HepG2 (cell line): ENCODE data around the gene PHYH. TPM values are rescaled to one million over a fixed set of nuclear protein-coding genes. Genes with fewer than 3 reads are reported as not detected.
A peak's percentile ranks its signal among the peaks of the same experiment; 100 is the strongest.

Experiments used
- ARHGAP35 ChIP-seq: sonication (generic); formaldehyde crosslinking; IDR thresholded peaks from 2 replicates; pipeline ENCODE4 v1.9.0; 2022; ENCODE audit warnings: mild to moderate bottlenecking, inconsistent platforms, moderate library complexity, missing genetic modification reagents, borderline replicate concordance
- BRCA1 ChIP-seq: sonication (generic); formaldehyde crosslinking; IDR thresholded peaks from 2 replicates; pipeline ENCODE4 v1.4.0; 2020; ENCODE audit warnings: missing genetic modification reagents
- EZH2 ChIP-seq: conservative IDR thresholded peaks from 2 replicates; pipeline ENCODE4 v1.6.1; 2012; ENCODE audit warnings: mild to moderate bottlenecking, low read depth, low read length, moderate library complexity
- KDM3A ChIP-seq: IDR thresholded peaks from 2 replicates; pipeline ENCODE4 v1.6.1; 2018; ENCODE audit warnings: low read depth, missing compliant biosample characterization
- PTBP1 ChIP-seq: fragments of 200-400 bp; formaldehyde crosslinking; IDR thresholded peaks from 2 replicates; pipeline ENCODE4 v1.6.1; 2018; ENCODE audit warnings: low read length, low read depth; ENCODE audit not compliant: poor library complexity, severe bottlenecking
- TBP ChIP-seq: sonication (generic); formaldehyde crosslinking; IDR thresholded peaks from 2 replicates; pipeline ENCODE4 v1.5.0; 2020; ENCODE audit warnings: missing genetic modification reagents
- THAP11 ChIP-seq: IDR thresholded peaks from 2 replicates; pipeline ENCODE4 v1.6.1; 2016; ENCODE audit warnings: missing biosample characterization, missing genetic modification reagents
- TOPORS ChIP-seq: sonication (generic); formaldehyde crosslinking; IDR thresholded peaks from 2 replicates; pipeline ENCODE4 v1.8.0; 2023; ENCODE audit warnings: mild to moderate bottlenecking, missing genetic modification reagents
- ZBTB21 ChIP-seq: sonication (generic); formaldehyde crosslinking; IDR thresholded peaks from 2 replicates; pipeline ENCODE4 v1.4.0; 2020; ENCODE audit warnings: missing genetic modification reagents
- ZNF263 ChIP-seq: sonication (generic); formaldehyde crosslinking; IDR thresholded peaks from 2 replicates; pipeline ENCODE4 v1.4.0; 2020; ENCODE audit warnings: missing genetic modification reagents
- ZNF292 ChIP-seq: sonication (generic); formaldehyde crosslinking; IDR thresholded peaks from 2 replicates; pipeline ENCODE4 v1.8.1; 2022; ENCODE audit warnings: mild to moderate bottlenecking, low read depth, missing genetic modification reagents, borderline replicate concordance
- ZNF556 ChIP-seq: sonication (generic); formaldehyde crosslinking; IDR thresholded peaks from 2 replicates; pipeline ENCODE4 v1.4.0; 2020; ENCODE audit warnings: mild to moderate bottlenecking, missing genetic modification reagents, borderline replicate concordance
- ZNF703 ChIP-seq: sonication (generic); formaldehyde crosslinking; IDR thresholded peaks from 2 replicates; pipeline ENCODE4 v1.5.1; 2020; ENCODE audit warnings: missing genetic modification reagents, mild to moderate bottlenecking, moderate library complexity, borderline replicate concordance
- polyA plus RNA-seq, 8 experiments: library from polyadenylated mRNA; depleted of rRNA in 3 of 8; stranded (reverse) in 7 of 8; unstranded in 1 of 8; fragments of >200 nt; fragmentation: Illumina TruSeq in 4 of 8; extraction: Trizol in 4 of 8; gene quantifications; 2 replicates each; pipeline versions ENCODE4 v1.2.1 to v1.2.3, GENCODE V29; 2011 to 2016; ENCODE audit warnings: low read depth in 4 of 8, missing spikeins in 1 of 8, mixed read lengths in 1 of 8; ENCODE audit not compliant: insufficient read depth in 1 of 8
- total RNA-seq, 5 experiments: library from RNA; depleted of rRNA; stranded (reverse); fragments of >200 nt; fragmentation: Illumina TruSeq; extraction: Trizol; gene quantifications; 2 replicates each; pipeline ENCODE4 v1.2.3, GENCODE V29; 2016; ENCODE audit warnings: low read depth in 1 of 5
- TF ChIP-seq, protein P1 (sequence below): sonication (generic); formaldehyde crosslinking; IDR thresholded peaks from 2 replicates; pipeline ENCODE4 v1.4.0; 2020; ENCODE audit warnings: mild to moderate bottlenecking, missing genetic modification reagents
- TF ChIP-seq, protein P2 (sequence below): sonication (generic); formaldehyde crosslinking; IDR thresholded peaks from 2 replicates; pipeline ENCODE4 v1.5.0; 2020; ENCODE audit warnings: mild to moderate bottlenecking, missing genetic modification reagents
- TF ChIP-seq, protein P3 (sequence below): IDR thresholded peaks from 2 replicates; pipeline ENCODE4 v1.6.1; 2016; ENCODE audit warnings: low read depth, missing genetic modification reagents, missing compliant biosample characterization
- TF ChIP-seq, protein P4 (sequence below): sonication (generic); formaldehyde crosslinking; IDR thresholded peaks from 2 replicates; pipeline ENCODE4 v1.5.0; 2020; ENCODE audit warnings: mild to moderate bottlenecking, missing genetic modification reagents

The PHYH gene
- total and polyA plus RNA-seq, 2 of the 13 experiments (the other 11 are each of a cell fraction or from before 2014, with no cell fraction given) = 27.2 to 34.5 TPM

DNA sequence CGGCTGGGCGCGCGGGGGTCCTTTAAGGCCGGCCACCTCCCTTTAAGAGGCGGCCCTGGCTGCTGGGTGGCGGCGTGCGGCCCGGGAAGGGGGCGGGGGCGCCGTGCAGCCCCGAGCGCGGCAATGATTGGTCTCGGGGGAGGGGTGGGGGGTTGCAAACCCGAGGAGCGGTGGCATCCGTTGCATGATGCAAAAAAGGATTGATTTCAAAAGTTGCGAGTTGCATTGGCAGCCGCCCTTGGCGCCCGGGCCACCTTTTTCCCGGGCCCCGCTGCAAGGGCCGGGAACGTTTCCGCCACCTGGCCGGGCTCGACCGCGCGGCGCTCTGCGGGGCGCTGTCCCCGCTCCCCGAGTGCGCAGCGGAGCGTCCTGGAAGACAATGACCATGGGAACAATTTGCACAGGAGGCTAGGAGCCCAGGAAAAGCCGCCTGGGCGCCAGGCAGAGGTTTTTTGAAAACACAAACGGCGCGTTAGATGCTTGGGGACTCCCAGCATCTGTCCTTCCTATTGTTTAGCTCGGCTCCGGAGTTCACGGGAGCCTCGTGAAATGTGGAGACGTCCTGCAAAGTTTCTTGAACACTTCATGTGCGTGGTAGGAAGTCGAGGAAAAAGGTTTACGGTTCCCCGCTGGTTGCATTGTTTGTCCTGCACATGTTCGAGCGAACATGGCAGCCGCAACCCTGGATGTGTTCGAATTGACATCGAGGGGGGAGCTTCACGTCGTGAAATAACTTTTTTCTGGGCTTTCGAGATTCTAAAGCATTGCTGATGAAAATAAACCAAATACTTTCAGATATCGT, 48.6 kb upstream of the PHYH start, which contains the start of gene SEPHS1 (continued):
- TF ChIP-seq, protein P1, sequence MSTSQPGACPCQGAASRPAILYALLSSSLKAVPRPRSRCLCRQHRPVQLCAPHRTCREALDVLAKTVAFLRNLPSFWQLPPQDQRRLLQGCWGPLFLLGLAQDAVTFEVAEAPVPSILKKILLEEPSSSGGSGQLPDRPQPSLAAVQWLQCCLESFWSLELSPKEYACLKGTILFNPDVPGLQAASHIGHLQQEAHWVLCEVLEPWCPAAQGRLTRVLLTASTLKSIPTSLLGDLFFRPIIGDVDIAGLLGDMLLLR = no peak
- TF ChIP-seq ARHGAP35 (CRISPR knock-in tag) (no peak), ZNF703 (CRISPR knock-in tag) (no peak), ZBTB21 (CRISPR knock-in tag) (no peak), ZNF263 (CRISPR knock-in tag) (no peak), PTBP1 (peak; percentile 32), THAP11 (no peak), BRCA1 (CRISPR knock-in tag) (no peak), ZNF556 (CRISPR knock-in tag) (no peak), KDM3A (no peak), EZH2 (no peak), ZNF292 (no peak), TBP (no peak), TOPORS (no peak)
- TF ChIP-seq, protein P2, sequence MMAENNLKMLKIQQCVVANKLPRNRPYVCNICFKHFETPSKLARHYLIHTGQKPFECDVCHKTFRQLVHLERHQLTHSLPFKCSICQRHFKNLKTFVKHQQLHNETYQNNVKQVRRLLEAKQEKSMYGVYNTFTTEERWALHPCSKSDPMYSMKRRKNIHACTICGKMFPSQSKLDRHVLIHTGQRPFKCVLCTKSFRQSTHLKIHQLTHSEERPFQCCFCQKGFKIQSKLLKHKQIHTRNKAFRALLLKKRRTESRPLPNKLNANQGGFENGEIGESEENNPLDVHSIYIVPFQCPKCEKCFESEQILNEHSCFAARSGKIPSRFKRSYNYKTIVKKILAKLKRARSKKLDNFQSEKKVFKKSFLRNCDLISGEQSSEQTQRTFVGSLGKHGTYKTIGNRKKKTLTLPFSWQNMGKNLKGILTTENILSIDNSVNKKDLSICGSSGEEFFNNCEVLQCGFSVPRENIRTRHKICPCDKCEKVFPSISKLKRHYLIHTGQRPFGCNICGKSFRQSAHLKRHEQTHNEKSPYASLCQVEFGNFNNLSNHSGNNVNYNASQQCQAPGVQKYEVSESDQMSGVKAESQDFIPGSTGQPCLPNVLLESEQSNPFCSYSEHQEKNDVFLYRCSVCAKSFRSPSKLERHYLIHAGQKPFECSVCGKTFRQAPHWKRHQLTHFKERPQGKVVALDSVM = 0 out of 2 replicates have a peak, but pooled peaks have one; percentile 12
- TF ChIP-seq, protein P3, sequence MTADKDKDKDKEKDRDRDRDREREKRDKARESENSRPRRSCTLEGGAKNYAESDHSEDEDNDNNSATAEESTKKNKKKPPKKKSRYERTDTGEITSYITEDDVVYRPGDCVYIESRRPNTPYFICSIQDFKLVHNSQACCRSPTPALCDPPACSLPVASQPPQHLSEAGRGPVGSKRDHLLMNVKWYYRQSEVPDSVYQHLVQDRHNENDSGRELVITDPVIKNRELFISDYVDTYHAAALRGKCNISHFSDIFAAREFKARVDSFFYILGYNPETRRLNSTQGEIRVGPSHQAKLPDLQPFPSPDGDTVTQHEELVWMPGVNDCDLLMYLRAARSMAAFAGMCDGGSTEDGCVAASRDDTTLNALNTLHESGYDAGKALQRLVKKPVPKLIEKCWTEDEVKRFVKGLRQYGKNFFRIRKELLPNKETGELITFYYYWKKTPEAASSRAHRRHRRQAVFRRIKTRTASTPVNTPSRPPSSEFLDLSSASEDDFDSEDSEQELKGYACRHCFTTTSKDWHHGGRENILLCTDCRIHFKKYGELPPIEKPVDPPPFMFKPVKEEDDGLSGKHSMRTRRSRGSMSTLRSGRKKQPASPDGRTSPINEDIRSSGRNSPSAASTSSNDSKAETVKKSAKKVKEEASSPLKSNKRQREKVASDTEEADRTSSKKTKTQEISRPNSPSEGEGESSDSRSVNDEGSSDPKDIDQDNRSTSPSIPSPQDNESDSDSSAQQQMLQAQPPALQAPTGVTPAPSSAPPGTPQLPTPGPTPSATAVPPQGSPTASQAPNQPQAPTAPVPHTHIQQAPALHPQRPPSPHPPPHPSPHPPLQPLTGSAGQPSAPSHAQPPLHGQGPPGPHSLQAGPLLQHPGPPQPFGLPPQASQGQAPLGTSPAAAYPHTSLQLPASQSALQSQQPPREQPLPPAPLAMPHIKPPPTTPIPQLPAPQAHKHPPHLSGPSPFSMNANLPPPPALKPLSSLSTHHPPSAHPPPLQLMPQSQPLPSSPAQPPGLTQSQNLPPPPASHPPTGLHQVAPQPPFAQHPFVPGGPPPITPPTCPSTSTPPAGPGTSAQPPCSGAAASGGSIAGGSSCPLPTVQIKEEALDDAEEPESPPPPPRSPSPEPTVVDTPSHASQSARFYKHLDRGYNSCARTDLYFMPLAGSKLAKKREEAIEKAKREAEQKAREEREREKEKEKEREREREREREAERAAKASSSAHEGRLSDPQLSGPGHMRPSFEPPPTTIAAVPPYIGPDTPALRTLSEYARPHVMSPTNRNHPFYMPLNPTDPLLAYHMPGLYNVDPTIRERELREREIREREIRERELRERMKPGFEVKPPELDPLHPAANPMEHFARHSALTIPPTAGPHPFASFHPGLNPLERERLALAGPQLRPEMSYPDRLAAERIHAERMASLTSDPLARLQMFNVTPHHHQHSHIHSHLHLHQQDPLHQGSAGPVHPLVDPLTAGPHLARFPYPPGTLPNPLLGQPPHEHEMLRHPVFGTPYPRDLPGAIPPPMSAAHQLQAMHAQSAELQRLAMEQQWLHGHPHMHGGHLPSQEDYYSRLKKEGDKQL (CRISPR knock-in tag) = no peak
- TF ChIP-seq, protein P4, sequence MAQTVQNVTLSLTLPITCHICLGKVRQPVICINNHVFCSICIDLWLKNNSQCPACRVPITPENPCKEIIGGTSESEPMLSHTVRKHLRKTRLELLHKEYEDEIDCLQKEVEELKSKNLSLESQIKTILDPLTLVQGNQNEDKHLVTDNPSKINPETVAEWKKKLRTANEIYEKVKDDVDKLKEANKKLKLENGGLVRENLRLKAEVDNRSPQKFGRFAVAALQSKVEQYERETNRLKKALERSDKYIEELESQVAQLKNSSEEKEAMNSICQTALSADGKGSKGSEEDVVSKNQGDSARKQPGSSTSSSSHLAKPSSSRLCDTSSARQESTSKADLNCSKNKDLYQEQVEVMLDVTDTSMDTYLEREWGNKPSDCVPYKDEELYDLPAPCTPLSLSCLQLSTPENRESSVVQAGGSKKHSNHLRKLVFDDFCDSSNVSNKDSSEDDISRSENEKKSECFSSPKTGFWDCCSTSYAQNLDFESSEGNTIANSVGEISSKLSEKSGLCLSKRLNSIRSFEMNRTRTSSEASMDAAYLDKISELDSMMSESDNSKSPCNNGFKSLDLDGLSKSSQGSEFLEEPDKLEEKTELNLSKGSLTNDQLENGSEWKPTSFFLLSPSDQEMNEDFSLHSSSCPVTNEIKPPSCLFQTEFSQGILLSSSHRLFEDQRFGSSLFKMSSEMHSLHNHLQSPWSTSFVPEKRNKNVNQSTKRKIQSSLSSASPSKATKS = no peak
